Breast epithelium (tissue), 3 donors: ENCODE data around the gene ZCCHC14.

Experiments used
- POLR2A ChIP-seq: fragments of 450-650 bp; IDR thresholded peaks from one replicate; pipeline ENCODE4 v1.6.1; 2016; ENCODE audit warnings: antibody characterized with exemption, mild to moderate bottlenecking, moderate library complexity
- POLR2AphosphoS5 ChIP-seq, 3 donors: sonication (generic); formaldehyde crosslinking; IDR thresholded peaks; one replicate each; pipeline ENCODE4 v1.6.1; 2017; ENCODE audit warnings: antibody characterized with exemption in 3 of 3
- TF ChIP-seq, protein P1 (sequence below), 3 donors: fragments of 450-650 bp; IDR thresholded peaks; one replicate each; pipeline ENCODE4 v1.5.1; 2016 to 2017; ENCODE audit warnings: antibody characterized with exemption in 3 of 3, mild to moderate bottlenecking in 3 of 3, moderate library complexity in 3 of 3

DNA sequence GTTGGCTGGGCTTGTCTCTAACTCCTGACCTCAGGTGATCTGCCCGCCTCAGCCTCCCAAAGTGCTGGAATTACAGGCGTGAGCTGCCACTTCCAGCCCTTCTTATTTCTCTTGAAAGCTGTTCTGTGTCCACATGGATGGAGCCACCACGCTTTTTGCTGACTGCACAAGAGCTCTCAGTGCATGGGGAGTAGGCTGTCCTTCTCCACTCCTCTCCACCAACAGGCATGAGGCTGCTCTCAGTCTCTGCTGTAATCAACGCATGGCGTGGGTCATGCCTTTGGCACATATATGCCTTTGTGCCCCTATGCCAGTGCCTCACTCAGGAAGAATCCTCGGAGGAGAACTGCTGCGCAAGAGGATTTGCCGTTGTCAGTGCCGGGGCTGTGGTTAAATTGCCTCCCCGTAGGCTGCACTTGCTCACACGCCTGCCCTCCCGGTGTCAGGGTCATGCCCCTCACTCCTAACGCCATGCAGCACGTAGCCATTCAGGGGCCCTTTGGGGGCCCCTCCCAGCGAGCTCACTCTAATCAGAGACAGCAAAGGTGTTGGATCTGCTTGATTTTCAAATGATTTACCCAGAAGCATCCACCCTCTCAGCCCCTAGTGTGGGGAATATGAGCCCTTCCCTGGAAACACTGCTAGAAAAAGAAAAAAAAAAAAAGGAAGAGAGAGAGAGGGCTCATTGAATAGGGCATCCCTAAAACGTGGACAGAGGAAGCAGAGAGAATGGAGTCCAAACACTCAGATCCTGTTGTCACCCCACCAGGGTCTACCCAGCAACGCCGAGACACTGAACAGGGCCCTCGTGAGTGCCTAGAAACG is 47.5 kb upstream of the ZCCHC14 start:
- TF ChIP-seq, protein P1, sequence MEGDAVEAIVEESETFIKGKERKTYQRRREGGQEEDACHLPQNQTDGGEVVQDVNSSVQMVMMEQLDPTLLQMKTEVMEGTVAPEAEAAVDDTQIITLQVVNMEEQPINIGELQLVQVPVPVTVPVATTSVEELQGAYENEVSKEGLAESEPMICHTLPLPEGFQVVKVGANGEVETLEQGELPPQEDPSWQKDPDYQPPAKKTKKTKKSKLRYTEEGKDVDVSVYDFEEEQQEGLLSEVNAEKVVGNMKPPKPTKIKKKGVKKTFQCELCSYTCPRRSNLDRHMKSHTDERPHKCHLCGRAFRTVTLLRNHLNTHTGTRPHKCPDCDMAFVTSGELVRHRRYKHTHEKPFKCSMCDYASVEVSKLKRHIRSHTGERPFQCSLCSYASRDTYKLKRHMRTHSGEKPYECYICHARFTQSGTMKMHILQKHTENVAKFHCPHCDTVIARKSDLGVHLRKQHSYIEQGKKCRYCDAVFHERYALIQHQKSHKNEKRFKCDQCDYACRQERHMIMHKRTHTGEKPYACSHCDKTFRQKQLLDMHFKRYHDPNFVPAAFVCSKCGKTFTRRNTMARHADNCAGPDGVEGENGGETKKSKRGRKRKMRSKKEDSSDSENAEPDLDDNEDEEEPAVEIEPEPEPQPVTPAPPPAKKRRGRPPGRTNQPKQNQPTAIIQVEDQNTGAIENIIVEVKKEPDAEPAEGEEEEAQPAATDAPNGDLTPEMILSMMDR (IDR thresholded peaks at IDR 0.05) = no peak
- no peak for TF ChIP-seq POLR2AphosphoS5 (IDR thresholded peaks at IDR 0.05)
- no peak for TF ChIP-seq POLR2A
